ENCODE results near the gene MFNG. TPM values are rescaled to one million over a fixed set of nuclear protein-coding genes. Genes with fewer than 3 reads are reported as not detected.

Gene MFNG
- polyA plus RNA-seq, 1 donor from 2014 or later, result 0.17 TPM

DNA sequence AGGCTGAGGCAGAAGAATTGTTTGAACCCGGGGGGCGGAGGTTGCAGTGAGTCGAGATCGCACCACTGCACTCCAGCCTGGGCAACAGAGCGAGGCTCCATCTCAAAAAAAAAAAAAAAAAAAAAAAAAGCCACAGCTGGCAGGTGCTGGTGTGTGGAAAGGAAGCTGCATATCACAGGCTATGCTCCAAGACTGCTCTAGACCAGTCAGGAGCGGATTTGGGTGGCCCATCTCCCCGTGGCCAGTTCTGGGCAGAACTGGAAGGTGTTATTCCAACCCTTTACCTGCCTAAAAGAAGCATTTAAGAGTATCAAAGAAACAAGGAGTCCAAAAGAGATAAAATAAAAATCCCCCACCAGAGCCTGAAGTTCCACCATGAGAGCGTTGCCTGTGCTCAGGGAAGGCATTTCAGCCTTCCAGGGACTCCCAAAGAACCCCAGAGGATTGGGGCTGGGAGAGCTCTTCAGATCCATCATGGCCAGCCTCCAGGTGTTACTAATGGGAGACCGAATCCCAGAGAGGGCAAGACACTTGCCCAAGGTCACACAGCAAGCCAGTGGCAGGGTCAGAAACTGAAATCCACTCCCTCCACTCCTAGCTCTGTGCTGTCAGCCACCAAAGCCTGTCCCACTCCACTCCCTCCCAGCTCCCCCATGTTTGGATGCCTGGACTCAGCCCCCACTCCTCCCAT lies 14.3 kb downstream of the MFNG start:
- no peaks in the 10 kb centered on the region for H3K27me3 ChIP-seq (ENCODE audit: insufficient read depth, low read depth, low read length)
- H2AFZ ChIP-seq (ENCODE audit: low read depth, low read length), result no peak overlapping the region
- no peaks in the 10 kb centered on the region for H3F3A ChIP-seq (ENCODE audit: insufficient read depth, low read length, poor library complexity, severe bottlenecking)
- H3K4me3 ChIP-seq (ENCODE audit: low read length), result no peak overlapping the region
- H3K27ac ChIP-seq (ENCODE audit: low read length), result no peak overlapping the region
- H4K20me1 ChIP-seq (ENCODE audit: insufficient read depth), result no peaks in the 10 kb centered on the region
- H3K9me3 ChIP-seq (ENCODE audit: low read length), result no peaks in the 10 kb centered on the region
- TF ChIP-seq, protein P1, sequence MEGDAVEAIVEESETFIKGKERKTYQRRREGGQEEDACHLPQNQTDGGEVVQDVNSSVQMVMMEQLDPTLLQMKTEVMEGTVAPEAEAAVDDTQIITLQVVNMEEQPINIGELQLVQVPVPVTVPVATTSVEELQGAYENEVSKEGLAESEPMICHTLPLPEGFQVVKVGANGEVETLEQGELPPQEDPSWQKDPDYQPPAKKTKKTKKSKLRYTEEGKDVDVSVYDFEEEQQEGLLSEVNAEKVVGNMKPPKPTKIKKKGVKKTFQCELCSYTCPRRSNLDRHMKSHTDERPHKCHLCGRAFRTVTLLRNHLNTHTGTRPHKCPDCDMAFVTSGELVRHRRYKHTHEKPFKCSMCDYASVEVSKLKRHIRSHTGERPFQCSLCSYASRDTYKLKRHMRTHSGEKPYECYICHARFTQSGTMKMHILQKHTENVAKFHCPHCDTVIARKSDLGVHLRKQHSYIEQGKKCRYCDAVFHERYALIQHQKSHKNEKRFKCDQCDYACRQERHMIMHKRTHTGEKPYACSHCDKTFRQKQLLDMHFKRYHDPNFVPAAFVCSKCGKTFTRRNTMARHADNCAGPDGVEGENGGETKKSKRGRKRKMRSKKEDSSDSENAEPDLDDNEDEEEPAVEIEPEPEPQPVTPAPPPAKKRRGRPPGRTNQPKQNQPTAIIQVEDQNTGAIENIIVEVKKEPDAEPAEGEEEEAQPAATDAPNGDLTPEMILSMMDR (IDR thresholded peaks at IDR 0.05; ENCODE audit: poor library complexity, severe bottlenecking), result no peak
- TF ChIP-seq, protein P2, sequence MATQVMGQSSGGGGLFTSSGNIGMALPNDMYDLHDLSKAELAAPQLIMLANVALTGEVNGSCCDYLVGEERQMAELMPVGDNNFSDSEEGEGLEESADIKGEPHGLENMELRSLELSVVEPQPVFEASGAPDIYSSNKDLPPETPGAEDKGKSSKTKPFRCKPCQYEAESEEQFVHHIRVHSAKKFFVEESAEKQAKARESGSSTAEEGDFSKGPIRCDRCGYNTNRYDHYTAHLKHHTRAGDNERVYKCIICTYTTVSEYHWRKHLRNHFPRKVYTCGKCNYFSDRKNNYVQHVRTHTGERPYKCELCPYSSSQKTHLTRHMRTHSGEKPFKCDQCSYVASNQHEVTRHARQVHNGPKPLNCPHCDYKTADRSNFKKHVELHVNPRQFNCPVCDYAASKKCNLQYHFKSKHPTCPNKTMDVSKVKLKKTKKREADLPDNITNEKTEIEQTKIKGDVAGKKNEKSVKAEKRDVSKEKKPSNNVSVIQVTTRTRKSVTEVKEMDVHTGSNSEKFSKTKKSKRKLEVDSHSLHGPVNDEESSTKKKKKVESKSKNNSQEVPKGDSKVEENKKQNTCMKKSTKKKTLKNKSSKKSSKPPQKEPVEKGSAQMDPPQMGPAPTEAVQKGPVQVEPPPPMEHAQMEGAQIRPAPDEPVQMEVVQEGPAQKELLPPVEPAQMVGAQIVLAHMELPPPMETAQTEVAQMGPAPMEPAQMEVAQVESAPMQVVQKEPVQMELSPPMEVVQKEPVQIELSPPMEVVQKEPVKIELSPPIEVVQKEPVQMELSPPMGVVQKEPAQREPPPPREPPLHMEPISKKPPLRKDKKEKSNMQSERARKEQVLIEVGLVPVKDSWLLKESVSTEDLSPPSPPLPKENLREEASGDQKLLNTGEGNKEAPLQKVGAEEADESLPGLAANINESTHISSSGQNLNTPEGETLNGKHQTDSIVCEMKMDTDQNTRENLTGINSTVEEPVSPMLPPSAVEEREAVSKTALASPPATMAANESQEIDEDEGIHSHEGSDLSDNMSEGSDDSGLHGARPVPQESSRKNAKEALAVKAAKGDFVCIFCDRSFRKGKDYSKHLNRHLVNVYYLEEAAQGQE (IDR thresholded peaks at IDR 0.05; ENCODE audit: borderline replicate concordance), result no peak
- no peak for TF ChIP-seq MXI1 (conservative IDR thresholded peaks at IDR 0.05; ENCODE audit: poor library complexity, severe bottlenecking)
- H3K4me2 ChIP-seq (ENCODE audit: low read length), result no peak overlapping the region
- H3K9ac ChIP-seq (ENCODE audit: low read length), result no peak overlapping the region
- no peaks in the 10 kb centered on the region for H3K79me2 ChIP-seq (replicated peaks; ENCODE audit: insufficient read depth, low read length)
- no peaks in the 10 kb centered on the region for H3K36me3 ChIP-seq (ENCODE audit: insufficient read depth, low read length)
- H3K9me2 ChIP-seq (ENCODE audit: insufficient read depth, low read length), result no peaks in the 10 kb centered on the region

DNA sequence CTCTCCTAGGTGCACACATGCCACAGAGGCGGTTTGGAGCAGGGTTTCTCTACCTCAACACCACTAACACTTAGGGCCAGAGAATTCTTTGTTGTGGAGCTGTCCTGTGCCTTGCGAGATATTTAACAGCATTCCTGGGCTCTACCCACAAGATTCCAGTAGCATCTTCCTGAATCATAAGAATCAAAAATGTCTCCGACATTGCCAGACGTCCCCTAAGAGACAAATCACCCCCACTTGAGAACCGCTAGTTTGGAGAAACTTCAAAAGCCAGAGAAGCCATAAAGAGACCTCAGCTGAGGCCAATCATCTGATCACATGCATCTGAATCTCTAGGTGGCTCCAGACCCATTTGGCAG lies 16.1 kb downstream of the MFNG start:
- Histone ChIP-seq H3K9me2 (ENCODE audit: insufficient read depth, low read length) (no peaks in the 10 kb centered on the region), H3K4me3 (ENCODE audit: low read length) (no peak overlapping the region), H3K27ac (ENCODE audit: low read length) (no peak overlapping the region), H3K79me2 (replicated peaks; ENCODE audit: insufficient read depth, low read length) (no peaks in the 10 kb centered on the region), H3K9me3 (ENCODE audit: low read length) (no peaks in the 10 kb centered on the region), H3K27me3 (ENCODE audit: insufficient read depth, low read depth, low read length) (no peaks in the 10 kb centered on the region), H2AFZ (ENCODE audit: low read depth, low read length) (no peak overlapping the region), H3K4me2 (ENCODE audit: low read length) (no peak overlapping the region), H3K9ac (ENCODE audit: low read length) (no peak overlapping the region), H3K36me3 (ENCODE audit: insufficient read depth, low read length) (no peaks in the 10 kb centered on the region), H3F3A (ENCODE audit: insufficient read depth, low read length, poor library complexity, severe bottlenecking) (no peaks in the 10 kb centered on the region), H4K20me1 (ENCODE audit: insufficient read depth) (no peaks in the 10 kb centered on the region)
- no peak for TF ChIP-seq TAF1 (IDR thresholded peaks at IDR 0.05; ENCODE audit: low read depth)
- TF ChIP-seq RAD21 (conservative IDR thresholded peaks at IDR 0.05), result no peak
- TF ChIP-seq MXI1 (conservative IDR thresholded peaks at IDR 0.05; ENCODE audit: poor library complexity, severe bottlenecking), result no peak
- TF ChIP-seq EZH2 (IDR thresholded peaks at IDR 0.05; ENCODE audit: borderline replicate concordance, insufficient read depth, low read length, poor library complexity, severe bottlenecking), result no peak
- TF ChIP-seq POLR2AphosphoS5 (IDR thresholded peaks at IDR 0.05), result no peak
- TF ChIP-seq, protein P2 (IDR thresholded peaks at IDR 0.05; ENCODE audit: borderline replicate concordance), result no peak
- no peak for TF ChIP-seq SMC3 (conservative IDR thresholded peaks at IDR 0.05; ENCODE audit: poor library complexity)
- no peak for TF ChIP-seq EP300 (conservative IDR thresholded peaks at IDR 0.05; ENCODE audit: poor library complexity, severe bottlenecking)
- TF ChIP-seq, protein P1 (IDR thresholded peaks at IDR 0.05; ENCODE audit: poor library complexity, severe bottlenecking), result no peak

Measured in neural cell (in vitro differentiated cells).